GM12892 (cell line): ENCODE results near the gene NR3C2.

Experiments used
- POLR2A ChIP-seq: IDR thresholded peaks from 2 replicates; pipeline ENCODE4 v1.6.1; 2011; ENCODE audit warnings: low read depth, low read length, control low read depth
- TAF1 ChIP-seq: IDR thresholded peaks from 2 replicates; pipeline ENCODE4 v1.6.1; 2011; ENCODE audit warnings: low read depth, mild to moderate bottlenecking, control low read depth, low read length, borderline replicate concordance

- TF ChIP-seq TAF1 (no peak), POLR2A (no peak)
These were observed 384.7 kb downstream of the NR3C2 start for GRCh38 chr4:148057516-148057915.
